ENCODE measurements around the gene LTK. TPM values are rescaled to one million over a fixed set of nuclear protein-coding genes. Genes with fewer than 3 reads are reported as not detected.

The LTK gene
- total RNA-seq, 1 donor from 2014 or later = not detected

GRCh38 chr15:41530363-41530956 lies 16.8 kb upstream of the LTK start:
- no peak for DNase-seq

GRCh38 chr15:41523097-41523496 lies 9.5 kb upstream of the LTK start:
- no peak for DNase-seq

- DNase-seq = no peak
Observed at GRCh38 chr15:41521614-41522013, 8.0 kb upstream of the LTK start.

GRCh38 chr15:41520636-41521035 lies 7.0 kb upstream of the LTK start:
- no peak for DNase-seq

GRCh38 chr15:41517895-41518449 lies 4.3 kb upstream of the LTK start:
- no peak for DNase-seq

- no peak for DNase-seq
Observed at GRCh38 chr15:41512940-41513505, 604 bp downstream of the LTK start.

GRCh38 chr15:41512512-41512939 lies 1.1 kb downstream of the LTK start:
- DNase-seq = no peak

GRCh38 chr15:41511899-41512369 lies 1.7 kb downstream of the LTK start:
- DNase-seq = no peak

GRCh38 chr15:41511331-41511898 lies 2.2 kb downstream of the LTK start:
- DNase-seq = no peak

GRCh38 chr15:41510728-41511127 lies 2.9 kb downstream of the LTK start:
- no peak for DNase-seq

GRCh38 chr15:41507820-41508290 lies 5.8 kb downstream of the LTK start:
- no peak for DNase-seq

- DNase-seq = no peak
Observed at GRCh38 chr15:41506796-41507341, 6.8 kb downstream of the LTK start.

- DNase-seq = no peak
Observed at GRCh38 chr15:41505776-41506175, 7.9 kb downstream of the LTK start.

- DNase-seq = no peak
Observed at GRCh38 chr15:41504751-41505492, 8.7 kb downstream of the LTK start.

- DNase-seq = no peak
Observed at GRCh38 chr15:41503669-41504010, 10.0 kb downstream of the LTK start.

GRCh38 chr15:41502795-41503668 lies 10.6 kb downstream of the LTK start:
- no peak for DNase-seq

- DNase-seq = no peak
Observed at GRCh38 chr15:41501931-41502794, 11.5 kb downstream of the LTK start.

- no peak for DNase-seq
Observed at GRCh38 chr15:41501191-41501917, 12.3 kb downstream of the LTK start.

GRCh38 chr15:41499109-41499851 lies 14.3 kb downstream of the LTK start:
- peak; percentile 47 for DNase-seq
